22Rv1 (cell line): ENCODE data around the gene CNGA3.

Source experiments
- CTCF ChIP-seq: fragments of 450-650 bp; IDR thresholded peaks from 2 replicates; pipeline ENCODE4 v1.5.1; 2017; ENCODE audit warnings: mild to moderate bottlenecking
- ZFX ChIP-seq: fragments of 450-650 bp; IDR thresholded peaks from 2 replicates; pipeline ENCODE4 v1.6.1; 2017; ENCODE audit warnings: antibody characterized with exemption, borderline replicate concordance

DNA sequence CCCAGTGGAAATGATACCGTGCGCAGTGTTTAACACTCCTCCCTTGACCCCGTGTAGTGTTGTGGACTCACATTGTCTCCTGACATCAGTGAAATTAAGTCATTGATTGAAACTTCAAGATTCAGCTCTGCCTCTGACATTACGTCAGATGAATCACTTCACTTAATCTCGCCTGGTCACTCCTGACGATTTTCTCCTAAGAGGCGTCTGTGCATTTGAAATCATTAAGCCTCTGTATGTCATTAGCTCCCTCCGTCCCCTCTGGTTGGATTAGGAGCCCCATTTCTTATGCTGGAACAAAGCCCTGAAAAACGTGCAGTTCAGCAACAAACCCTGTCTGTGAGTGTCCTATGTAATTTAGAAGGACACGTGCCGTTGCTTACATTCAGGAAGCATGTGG is 36.7 kb upstream of the CNGA3 start:
- TF ChIP-seq CTCF (no peak), ZFX (no peak)
